Activated CD8-positive, alpha-beta memory T cell treated with anti-CD3 and anti-CD28 coated beads, Interleukin-2, amount 50 U/mL, for 48 hours (primary cell): ENCODE data around the gene PDZK1.
"Not testable (repeated sequence)": the region's sequence is repeated elsewhere in the genome, so short reads cannot be mapped to it uniquely, and the experiment has no call there.

Experiments used
- DNase-seq: peaks from one replicate; pipeline ENCODE4 v3.0.0-alpha.2; 2020

PDZK1 gene

DNA sequence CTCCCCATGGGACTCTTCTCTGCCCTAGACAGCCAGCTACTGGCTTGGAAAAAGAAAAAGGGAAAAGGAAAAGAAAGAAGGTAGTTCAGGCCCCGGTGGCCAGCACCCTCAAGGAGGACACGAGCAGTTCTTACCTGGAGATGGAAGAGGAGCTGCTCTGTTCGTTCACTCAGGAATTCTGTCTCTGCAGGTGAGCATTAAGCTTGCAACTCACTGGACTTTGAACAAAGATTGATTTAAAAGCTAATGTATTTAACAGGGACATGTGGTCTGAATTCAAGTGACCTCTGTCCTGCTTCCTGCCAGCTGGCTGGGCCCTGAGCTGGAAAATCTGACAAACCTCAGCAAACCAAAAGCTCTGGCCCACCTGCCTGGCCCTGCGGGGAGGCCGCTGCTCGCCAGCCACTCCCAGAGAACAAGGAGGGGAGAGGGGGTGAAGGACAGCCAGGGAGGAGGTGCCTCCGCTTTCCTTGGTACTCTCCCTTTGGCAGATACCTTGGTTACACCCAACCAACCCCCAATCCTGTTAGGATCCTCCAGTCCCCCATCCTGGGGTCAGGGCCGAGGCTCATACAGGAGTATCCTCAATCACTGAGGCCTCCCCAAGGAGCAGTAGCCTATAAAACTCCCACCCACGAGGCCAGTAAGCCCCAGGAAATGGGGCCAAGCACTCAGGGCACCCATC lies at the start of gene PDZK1:
Gene PDZK1 (minus strand): TSS at position 186 of the 685 bp plus-strand sequence. CDS start 19,347 bp downstream, outside the sequence.
- no peak for DNase-seq

DNA sequence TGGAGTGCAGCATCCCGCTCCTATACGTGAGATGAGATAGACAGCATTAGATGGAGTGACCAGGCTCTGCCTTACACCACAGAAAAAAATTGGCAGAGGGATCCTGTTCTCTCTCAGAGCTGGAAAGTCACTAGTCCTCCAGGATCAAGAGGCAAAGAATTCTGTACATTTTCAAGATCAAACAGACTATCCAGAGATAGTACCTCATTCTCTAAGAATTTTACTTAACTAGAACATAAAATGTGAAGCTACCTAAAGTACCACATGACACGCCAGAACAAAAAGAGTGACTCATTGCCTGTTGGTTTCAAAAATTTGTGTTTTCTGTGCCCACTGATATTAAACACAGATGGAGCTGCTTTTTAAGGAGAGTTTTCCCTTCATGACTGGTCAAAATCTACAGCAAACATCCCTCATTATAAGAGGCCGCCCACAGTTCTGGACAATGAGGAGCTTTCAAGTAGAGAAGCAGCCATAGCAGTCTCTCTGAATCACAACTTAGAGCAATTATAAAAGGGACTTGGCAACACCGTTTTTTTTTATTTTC lies 44.4 kb upstream of the PDZK1 start:
- DNase-seq: no peak

DNA sequence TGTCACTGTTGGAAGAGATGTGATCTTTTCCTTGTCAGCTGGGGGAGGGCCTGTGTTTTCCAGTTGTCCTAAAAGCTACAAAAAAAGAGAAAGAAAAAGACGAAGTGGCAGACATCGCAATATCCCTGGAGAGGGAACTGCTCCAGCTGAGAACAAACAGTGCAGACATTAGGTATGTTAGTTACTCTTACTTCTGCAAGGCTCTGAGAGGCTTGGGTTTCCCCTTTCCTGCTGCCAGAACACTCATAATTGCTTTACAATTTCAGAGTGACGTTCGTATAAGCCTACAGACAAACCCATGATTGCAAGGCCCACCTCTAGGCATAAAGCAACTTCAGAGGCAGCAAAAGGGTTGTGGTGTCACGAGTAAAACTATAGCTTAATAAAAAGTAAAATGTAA lies 43.3 kb upstream of the PDZK1 start:
- DNase-seq: no peak

DNA sequence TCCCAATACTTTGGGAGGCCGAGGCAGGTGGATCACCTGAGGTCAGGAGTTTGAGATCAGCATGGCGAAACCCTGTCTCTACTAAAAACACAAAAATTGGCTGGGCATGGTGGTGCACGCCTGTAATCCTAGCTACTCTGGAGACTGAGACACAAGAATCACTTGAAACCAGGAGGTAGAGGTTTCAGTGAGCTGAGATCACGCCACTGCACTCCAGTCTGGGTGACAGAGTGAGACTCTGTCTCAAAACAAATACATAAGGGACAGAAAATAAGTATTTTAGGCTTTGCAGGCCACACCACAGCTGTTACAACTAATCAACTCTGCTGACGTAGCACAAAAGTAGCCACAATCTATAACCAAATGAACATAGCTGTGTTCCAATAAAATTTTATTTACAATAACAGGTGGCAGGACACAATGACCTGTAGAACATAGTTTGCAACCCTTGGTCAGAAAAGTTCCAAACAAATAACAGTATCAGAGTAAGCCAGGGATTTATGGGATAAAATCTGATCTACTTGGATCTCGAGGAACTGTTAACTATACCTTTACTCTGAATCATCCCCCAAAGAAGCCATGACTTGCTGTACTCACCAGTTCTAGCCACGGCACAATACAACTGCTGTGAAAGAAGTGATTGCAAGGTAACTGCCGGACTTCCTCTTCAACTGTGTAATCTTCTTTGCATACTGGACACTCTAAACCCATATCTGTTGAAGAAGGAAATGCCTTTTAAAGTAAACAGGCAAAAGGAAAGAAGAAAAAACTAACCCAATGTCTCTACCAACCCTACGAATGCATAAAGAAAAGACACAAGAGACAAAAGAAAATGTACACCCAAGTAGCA lies 40.5 kb upstream of the PDZK1 start:
- no peak for DNase-seq

DNA sequence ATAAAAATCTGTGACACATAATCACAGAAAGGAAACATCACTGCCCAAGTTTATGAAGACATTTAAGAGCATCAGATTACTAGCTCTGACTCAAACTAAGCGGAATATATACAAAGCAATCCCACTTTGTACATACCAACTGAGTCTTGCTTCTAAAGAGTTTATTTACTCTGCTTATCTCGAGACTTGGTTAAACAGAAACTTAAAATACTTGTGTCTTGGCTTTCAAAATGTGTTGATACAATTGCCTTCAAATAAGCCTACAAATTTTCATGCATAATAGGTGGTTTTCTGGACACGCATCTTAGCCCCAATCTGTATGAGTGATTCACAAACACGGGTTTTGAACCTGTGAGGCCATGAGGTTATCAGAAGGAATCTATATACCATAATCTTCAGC lies 33.1 kb upstream of the PDZK1 start:
- no peak for DNase-seq

DNA sequence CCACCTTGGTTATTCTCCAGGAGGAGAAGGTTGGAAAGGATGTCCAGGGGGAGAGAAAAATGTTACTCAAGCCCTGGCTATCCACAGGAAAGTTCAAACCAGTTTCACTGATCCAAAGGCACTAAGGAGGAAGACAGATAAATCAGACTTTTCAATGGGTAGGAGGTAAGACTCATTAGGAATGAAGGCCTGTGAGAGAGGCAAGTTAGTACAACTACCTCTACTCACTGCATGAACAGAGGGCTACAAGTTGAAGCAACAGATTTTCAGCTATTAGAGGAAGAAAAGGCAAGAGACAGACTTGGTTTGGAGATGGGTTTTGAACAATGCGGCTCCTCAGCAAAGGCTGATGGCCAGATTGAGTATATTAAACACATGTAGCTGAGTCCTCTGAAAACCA lies 29.0 kb upstream of the PDZK1 start:
- DNase-seq: no peak

DNA sequence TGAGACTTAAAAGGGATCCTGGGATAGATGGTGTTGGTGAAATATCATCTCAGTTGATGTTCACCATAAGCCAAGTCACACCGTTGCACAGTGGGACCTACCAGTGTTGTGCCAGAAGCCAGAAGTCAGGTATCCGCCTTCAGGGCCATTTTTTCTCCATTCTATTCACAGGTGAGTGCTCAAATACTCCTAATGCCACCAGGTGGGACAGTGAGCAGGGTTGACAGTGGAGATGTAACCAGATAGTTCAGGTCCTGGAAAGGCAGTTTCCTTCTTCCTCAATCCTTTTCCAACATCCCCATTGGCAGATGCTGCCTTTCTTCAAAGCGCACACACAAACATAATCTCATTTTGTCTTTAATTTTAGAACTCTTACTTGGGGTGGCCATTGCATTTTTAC lies 23.7 kb upstream of the PDZK1 start:
- DNase-seq: no peak

DNA sequence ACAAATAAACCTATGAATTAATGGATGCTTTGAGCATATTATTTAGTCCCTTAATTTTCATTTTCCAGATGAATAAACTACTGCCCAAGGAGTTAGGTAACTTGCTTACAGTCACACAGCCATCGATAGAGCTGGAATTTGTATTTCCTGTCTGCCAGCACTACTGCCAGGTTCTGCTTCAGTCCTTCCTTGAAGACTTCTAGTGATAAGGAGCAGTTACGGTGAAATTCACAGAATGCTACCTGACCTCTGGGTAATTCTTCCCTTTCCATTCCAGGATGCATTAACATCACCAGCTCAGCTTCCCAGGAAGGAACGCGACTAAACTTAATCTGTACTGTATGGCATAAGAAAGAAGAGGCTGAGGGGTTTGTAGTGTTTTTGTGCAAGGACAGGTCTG lies 23.3 kb upstream of the PDZK1 start:
- DNase-seq: no peak

DNA sequence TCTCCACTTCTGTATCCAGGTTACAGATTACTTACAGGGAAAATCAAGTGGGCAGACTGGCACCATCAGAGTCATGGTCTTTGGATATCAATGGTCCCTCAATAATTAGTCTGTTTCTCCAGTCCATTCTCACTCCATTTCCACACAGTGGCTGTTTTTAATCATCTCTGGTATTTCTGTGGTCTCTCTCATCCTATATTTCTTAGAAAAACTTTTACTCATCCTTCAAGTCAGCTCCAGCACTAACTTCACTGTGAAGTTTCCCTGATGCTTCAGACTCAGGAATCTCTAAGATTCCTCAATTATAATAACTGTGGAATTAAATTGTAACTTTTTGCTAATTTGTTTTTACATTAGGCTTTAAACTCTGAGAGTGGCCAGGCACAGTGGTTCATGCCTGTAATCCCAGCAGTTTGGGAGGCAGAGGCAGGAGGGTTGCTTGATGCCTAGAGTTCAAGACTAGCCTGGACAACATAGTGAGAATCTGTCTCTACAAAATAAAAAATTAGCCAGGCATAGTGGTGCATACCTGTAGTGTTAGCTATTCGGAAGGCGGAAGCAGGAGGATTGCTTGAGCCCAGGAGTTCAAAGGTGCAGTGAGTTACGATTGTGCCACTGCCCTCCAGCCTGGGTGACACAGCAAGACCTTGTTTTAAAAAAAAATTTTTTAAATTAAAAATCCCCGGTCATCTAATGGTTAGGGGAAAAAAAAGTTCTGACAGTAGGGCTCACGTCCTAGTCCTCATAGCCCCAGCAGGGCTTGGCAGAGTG lies 22.7 kb upstream of the PDZK1 start:
- DNase-seq: no peak

DNA sequence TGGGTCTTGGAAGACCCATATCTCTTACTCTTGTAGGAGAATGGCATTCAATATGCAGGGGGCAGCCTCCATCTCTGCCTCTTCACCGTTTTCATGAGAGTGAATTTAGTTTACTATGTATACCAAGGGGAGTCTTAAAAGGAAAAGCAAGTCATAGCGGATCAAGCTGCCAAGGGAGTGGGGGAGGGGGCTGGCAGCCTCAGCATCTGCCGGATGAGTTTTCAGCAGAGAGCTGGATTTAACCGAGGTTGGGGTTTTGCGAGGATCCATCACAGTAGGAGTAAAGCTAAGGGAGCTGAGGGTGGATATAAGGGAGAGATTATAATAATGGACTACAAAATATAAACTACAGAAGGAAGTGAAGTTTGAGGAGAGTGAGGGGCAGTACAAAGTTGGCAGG lies 22.0 kb upstream of the PDZK1 start:
- no peak for DNase-seq

DNA sequence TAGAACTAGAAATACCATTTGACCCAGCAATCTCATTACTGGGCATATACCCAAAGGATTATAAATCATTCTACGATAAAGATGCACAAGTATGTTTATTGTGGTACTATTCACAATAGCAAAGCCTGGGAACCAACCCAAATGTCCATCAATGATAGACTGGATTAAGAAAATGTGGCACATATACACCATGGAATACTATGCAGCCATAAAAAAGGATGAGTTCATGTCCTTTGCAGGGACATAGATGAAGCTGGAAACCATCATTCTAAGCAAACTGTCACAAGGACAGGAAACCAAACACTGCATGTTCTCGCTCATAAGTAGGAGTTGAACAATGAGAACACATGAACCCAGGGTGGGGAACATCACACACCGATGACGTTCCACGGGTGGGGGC lies 19.0 kb upstream of the PDZK1 start:
- not testable (repeated sequence) for DNase-seq

DNA sequence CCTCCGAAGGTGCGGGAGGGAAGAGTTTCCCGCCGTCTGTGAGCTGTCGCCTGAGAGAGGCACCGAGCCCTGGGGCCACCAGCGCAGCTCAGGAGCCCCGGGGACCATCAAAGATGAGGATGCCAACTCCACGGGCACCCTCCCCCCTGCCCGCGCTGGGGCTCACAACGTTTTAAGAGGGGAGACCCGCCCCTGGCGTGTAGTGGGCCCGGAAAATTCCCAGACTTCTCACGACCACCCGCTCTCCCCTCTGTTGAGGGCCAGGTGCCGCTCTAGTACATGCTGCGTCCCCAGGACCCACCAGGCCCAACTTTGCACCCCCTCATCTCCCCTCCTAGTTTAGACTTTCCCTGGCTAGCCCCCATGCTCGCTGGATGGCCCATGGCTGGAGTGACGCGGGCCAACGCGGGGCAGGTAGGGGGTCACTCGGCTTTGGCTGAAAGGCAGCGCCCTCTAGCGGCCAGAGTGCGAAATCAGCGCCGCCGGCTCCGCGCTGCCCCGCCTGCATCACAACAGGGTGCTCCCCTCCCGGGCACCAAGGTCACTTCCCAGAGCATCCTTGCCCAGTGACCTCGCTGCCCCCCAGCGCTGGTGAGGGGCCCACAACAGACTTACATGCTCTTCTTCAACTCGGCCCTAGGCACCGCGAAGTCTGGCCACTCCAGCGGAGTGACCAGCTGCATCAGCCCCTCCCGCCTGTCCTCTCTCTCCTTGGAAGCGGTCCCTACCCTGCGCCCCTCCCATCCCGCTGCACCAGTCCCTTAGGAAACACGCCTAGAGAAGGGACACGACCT lies 13.9 kb upstream of the PDZK1 start:
- peak; percentile 95 for DNase-seq

DNA sequence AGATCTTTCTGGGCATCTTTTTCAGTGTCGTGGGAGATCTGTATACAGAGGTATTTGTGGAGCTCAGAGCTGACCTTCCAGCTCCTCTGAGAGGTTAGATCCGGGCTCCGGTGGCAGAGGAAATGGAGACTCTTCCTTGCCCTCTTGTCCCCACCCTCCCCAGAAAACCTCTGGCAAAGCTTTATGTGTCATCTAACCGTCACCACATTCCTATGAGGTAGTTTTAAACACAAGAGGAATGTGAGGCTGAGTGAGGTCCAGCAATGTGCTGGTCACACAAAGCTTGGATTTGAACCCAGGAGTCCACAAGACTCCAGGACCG lies 13.3 kb upstream of the PDZK1 start:
- no peak for DNase-seq

DNA sequence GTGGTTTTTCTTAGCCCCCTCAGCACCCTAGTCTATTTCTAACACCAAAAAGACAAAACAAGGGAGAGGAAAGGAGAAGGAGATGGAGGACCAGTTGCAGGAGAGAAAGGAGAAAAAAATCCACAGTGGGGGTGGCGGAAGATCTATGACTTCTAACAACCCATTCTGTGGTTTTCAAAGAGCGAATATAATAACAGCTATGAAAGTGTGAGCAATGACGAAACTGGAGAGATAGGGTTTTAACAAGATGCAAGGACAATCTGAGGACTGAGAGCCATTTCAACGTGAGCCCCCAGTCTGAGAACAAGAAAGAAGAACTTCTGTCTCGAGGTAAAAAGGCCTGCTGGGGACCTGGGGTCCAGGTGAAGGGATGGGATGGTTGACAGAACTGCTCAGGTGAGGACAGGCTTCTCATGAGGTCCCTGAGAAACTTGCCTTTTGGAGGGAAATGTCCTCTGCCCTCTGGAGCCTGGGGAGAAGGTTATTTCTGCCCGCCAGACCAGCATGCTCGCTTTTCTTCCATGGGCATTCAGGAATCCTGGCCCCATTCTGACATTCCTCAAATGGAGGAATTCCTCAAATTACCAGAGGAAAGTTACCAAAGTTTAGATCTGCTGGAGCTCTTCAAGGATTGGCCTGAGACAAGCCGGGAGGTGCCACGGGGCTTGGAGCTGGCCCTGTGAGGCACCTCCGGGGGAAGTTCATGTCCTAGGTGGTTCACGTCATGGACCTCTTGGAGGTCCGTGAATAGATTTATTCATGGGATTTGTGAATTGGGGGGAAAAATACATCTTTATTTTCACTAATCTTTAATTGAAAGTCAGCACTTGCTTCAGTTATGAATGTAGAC lies 12.3 kb upstream of the PDZK1 start, which contains the start of gene CD160:
Gene CD160 (plus strand): TSS at position 270 of the 850 bp plus-strand sequence. CDS start 8,829 bp downstream, outside the sequence.
- DNase-seq: no peak

DNA sequence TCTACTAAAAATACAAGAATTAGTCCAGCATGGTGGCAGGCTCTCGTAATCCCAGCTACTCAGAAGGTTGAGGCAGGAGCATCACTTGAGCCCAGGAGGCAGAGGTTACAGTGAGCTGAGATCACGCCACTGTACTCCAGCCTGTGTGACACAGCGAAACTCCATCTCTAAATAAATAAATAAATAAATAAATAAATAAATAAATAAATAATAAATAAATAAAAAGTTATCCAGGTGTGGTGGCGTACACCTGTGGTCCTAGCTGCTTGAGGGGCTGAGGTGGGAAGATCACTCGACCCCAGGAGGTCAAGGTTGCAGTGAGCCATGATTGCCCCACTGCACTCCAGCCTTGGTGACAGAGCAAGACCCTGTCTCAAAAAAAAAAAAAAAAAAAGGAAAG lies 11.3 kb upstream of the PDZK1 start:
- not testable (repeated sequence) for DNase-seq

DNA sequence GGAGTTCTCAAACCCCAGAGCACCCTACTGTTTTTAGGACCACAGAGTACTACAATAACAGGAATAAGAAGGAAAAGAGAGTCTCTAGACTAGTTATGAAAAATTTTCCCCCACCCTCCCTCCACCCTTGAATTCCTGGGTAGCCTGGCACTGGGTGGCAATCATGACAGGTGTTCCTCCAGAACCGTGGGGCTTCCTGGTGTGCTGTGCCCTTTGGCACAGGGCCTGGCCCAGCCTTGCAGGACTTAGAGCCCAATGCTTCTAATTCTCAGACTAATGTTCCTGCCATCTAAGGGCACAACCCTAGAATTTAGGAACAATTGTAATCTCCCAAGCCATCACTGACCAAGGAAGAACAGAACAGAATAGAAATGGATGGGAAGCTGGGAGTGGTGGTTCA lies 10.7 kb upstream of the PDZK1 start:
- DNase-seq: no peak

DNA sequence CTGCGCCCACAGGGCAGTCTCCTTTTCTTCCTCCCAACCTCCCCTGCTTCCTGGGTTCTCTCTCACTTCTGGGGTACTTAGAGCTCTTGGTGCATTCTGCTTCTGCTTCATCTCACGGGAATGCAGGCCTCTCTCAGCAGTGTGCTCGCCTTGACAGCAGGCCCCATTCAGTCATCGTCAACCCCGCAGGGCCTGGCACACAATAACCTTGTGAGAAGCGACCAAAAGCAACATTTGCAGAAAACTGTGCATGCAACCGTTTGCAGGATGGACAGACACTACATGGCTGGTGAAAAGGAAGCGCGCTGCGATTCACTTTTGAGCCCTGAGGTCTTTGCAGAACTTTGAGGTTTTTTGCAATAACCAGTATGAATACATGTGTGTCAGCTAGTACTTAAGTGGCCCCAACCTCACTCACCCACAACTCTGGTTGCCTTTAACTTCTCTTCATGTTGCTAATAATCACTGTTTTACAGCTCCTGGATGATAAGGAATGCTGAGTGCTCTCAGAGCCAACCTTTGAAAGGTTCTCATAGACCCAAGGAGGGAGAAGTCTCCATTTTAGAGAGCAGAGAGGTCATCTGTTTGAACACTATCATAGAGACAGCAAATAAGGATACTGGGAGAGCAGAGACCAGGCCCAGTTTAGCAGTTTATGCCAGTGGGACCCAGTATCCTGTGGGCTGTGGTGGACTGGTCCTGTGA lies 9.6 kb upstream of the PDZK1 start:
- no peak for DNase-seq

DNA sequence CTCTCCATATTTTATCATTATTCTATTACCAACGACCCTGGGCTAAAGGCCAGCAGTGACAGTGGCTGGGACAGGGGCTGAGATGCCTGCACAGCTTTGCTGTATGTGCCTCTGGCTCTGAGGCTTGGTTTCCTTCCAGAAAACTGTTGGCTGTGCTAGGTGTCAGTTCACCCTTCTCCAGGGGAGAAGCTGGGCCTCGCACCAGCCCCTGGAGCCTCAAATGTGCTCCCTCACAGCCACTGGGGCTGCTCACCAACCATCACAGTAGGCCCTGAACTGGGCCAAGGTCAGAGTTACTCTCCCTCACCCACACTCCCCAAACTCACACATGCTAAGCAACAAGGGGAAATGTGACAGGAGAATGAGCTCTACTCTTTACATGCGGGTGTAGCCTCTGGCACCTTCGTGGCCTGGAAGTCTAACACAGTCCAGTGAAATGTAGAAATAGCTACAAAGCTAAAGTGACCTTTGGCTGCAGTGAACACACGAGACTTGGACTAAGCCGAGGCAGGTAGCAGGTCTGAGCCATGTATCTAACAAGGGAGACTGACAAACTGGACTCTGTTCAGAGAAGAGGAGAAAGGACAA lies 7.5 kb upstream of the PDZK1 start:
- no peak for DNase-seq

DNA sequence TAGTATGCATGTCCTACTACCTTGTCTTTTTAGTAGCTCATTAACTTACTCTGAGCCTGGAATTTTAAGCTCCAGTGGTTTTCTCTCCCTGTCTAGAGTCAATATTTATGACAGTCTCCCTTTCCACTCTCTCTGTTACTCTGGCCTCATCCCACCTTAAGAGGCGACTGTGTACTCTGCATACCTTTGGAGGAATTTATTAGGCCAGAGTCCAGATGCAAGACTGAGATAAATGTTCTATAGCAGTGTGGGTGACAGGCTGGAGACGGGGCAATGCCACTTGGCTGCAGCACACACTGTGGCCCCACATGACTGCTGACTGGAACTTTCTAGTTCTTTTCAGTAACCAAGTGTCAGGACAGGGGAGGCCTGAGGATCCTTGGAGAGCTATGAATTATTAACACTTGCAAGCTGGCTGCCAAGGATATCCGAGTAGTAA lies 4.1 kb upstream of the PDZK1 start:
- peak; percentile 23 for DNase-seq

DNA sequence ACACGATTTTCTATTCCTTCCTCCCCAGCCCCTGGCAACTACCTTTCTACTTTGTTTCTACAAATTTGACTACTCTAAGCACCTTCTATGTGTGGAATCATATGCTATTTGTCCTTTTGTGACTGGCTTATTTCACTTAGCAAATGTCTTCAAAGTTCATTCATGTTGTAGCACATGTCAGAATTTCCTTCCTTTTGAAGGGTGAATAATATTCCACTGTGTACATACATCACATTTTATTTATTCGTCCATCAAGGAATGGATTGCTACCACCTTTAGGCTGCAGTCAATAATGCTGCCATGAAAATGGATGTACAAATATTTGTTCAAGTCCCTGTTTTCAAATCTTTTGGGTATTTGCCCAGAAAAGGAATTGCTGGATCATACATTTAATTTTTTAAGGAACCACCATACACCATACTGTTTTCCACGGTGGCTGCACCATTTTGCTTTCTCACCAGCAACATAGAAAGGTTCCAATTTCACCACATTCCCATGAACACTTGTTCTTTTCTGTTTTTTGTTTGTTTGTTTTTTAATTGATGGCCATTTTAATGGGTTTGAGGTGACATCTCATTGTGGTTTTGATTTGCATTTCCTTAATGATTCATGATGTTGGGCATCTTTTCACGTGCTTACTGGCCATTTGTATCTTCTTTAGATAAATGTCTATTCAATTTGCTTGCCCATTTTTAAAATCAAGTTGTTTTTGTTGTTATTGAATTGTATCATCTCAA lies 3.3 kb upstream of the PDZK1 start:
- no peak for DNase-seq
